Endothelial cell of umbilical vein (primary cell): Measurements from ENCODE around the gene BCAP31. TPM values are rescaled to one million over a fixed set of nuclear protein-coding genes. Genes with fewer than 3 reads are reported as not detected.

Source experiments
- BruUV-seq: library from RNA; stranded (reverse); fragments of 400-500 nt; replicated peaks from 2 replicates; lab custom pipeline; 2021; lab: Mats Ljungman, UMichigan
- CTCF ChIA-PET: fragments of 300-600, 350-600 bp; sonication (Branson Sonifier 250); formaldehyde crosslinking; loops from one replicate; lab custom pipeline; 2021; ENCODE audit warnings: antibody characterized with exemption, inconsistent platforms; lab: Charles Lee
- POLR2A ChIA-PET: fragments of 300-600, 350-600 bp; sonication (Branson Sonifier 250); formaldehyde crosslinking; loops from one replicate; lab custom pipeline; 2021; ENCODE audit warnings: antibody characterized with exemption, inconsistent platforms; lab: Charles Lee
- DNase-seq: peaks from one replicate; pipeline ENCODE4 v3.0.0-alpha.2; 2011; ENCODE audit warnings: low read depth, low spot score
- FAIRE-seq: peaks from 2 replicates; lab custom pipeline; 2011; peaks lifted over from hg19 to GRCh38; lab: Jason Lieb, UNC
- H2AFZ ChIP-seq: 2 replicates; pipeline ENCODE4 v1.6.0; 2012; ENCODE audit warnings: low read depth, low read length, control low read depth, inconsistent platforms
- H3K27ac ChIP-seq: 2 replicates; pipeline ENCODE4 v1.5.1; 2011; ENCODE audit warnings: low read depth, mild to moderate bottlenecking, control low read depth, low read length, moderate library complexity; ENCODE audit not compliant: insufficient read depth
- H3K27me3 ChIP-seq, 2 experiments: 2 replicates each; pipeline versions ENCODE4 v1.6.0 to v1.6.1; 2011; ENCODE audit warnings: low read length in 2 of 2, mixed read lengths in 1 of 2; ENCODE audit not compliant: control insufficient read depth in 2 of 2, insufficient read depth in 2 of 2
- H3K36me3 ChIP-seq, 2 experiments: 2 replicates in 1 of 2; 3 replicates in 1 of 2; pipeline ENCODE4 v1.5.1; 2011; ENCODE audit warnings: low read length in 2 of 2, mild to moderate bottlenecking in 1 of 2, moderate library complexity in 1 of 2; ENCODE audit not compliant: control insufficient read depth in 2 of 2, insufficient read depth in 2 of 2; ENCODE audit errors: extremely low read depth in 1 of 2
- H3K4me1 ChIP-seq: 3 replicates; pipeline ENCODE4 v1.5.1; 2011; ENCODE audit warnings: mild to moderate bottlenecking, low read length; ENCODE audit not compliant: control insufficient read depth, insufficient read depth; ENCODE audit errors: extremely low read depth
- H3K4me2 ChIP-seq: 2 replicates; pipeline ENCODE4 v1.6.1; 2011; ENCODE audit warnings: low read length, control low read depth, mixed read lengths; ENCODE audit not compliant: insufficient read depth
- H3K4me3 ChIP-seq, 3 experiments: fragments of 200-600 bp in 1 of 3; sonication (generic), shearing (Covaris generic) in 1 of 3; replicated peaks in 1 of 3; 2 replicates each; pipeline ENCODE4 v1.5.1; 2011 to 2016; ENCODE audit warnings: control low read depth in 3 of 3, low read length in 3 of 3, mild to moderate bottlenecking in 2 of 3, inconsistent platforms in 1 of 3, low read depth in 1 of 3, moderate library complexity in 1 of 3; ENCODE audit not compliant: insufficient read depth in 1 of 3
- H3K79me2 ChIP-seq: 2 replicates; pipeline ENCODE4 v1.6.0; 2012; ENCODE audit warnings: low read length, inconsistent platforms; ENCODE audit not compliant: control insufficient read depth, insufficient read depth
- H3K9ac ChIP-seq: replicated peaks from 2 replicates; pipeline ENCODE3; 2011; ENCODE audit warnings: low read length, control low read depth; ENCODE audit not compliant: insufficient read depth; ENCODE audit errors: extremely low read depth
- H3K9me1 ChIP-seq: replicated peaks from 3 replicates; pipeline ENCODE4 v1.6.0; 2011; ENCODE audit warnings: mild to moderate bottlenecking, low read length; ENCODE audit not compliant: control insufficient read depth, insufficient read depth; ENCODE audit errors: extremely low read depth
- H3K9me3 ChIP-seq: replicated peaks from 2 replicates; pipeline ENCODE4 v1.5.1; 2012; ENCODE audit warnings: low read length, inconsistent platforms; ENCODE audit not compliant: control insufficient read depth, insufficient read depth
- H4K20me1 ChIP-seq: replicated peaks from 2 replicates; pipeline ENCODE3; 2011; ENCODE audit warnings: mild to moderate bottlenecking, low read length; ENCODE audit not compliant: control insufficient read depth, insufficient read depth; ENCODE audit errors: extremely low read depth
- EZH2 ChIP-seq: IDR thresholded peaks from 2 replicates; pipeline ENCODE4 v1.6.1; 2012; ENCODE audit warnings: borderline replicate concordance, low read depth, mild to moderate bottlenecking, moderate library complexity, low read length, inconsistent platforms; ENCODE audit not compliant: severe bottlenecking
- FOS ChIP-seq: IDR thresholded peaks from 2 replicates; pipeline ENCODE4 v1.6.1; 2011; ENCODE audit warnings: mild to moderate bottlenecking, low read length, moderate library complexity, borderline replicate concordance; ENCODE audit not compliant: insufficient read depth
- GATA2 ChIP-seq: IDR thresholded peaks from 2 replicates; pipeline ENCODE4 v1.7.0; 2011; ENCODE audit warnings: low read depth, mild to moderate bottlenecking, moderate library complexity, mixed read lengths, low read length; ENCODE audit not compliant: insufficient read length, insufficient read depth
- JUN ChIP-seq: IDR thresholded peaks from 2 replicates; pipeline ENCODE4 v1.6.1; 2011; ENCODE audit warnings: borderline replicate concordance, low read depth; ENCODE audit not compliant: insufficient read length, insufficient read depth
- MYC ChIP-seq: IDR thresholded peaks from one replicate; pipeline ENCODE4 v1.6.1; 2011; ENCODE audit warnings: mild to moderate bottlenecking, low read depth, low read length
- POLR2A ChIP-seq: IDR thresholded peaks from 2 replicates; pipeline ENCODE4 v1.6.1; 2012; ENCODE audit warnings: low read depth, mild to moderate bottlenecking, control low read depth, low read length
- POLR2AphosphoS5 ChIP-seq: IDR thresholded peaks from 2 replicates; pipeline ENCODE4 v1.6.1; 2012; ENCODE audit warnings: low read depth, mild to moderate bottlenecking, control low read depth, low read length, moderate library complexity; ENCODE audit not compliant: insufficient read depth
- dilution Hi-C: fragments of 300-500 bp; cut with MboI; formaldehyde crosslinking; loops from one replicate; pipeline ENCODE4 v1.15.0; 2019; ENCODE audit warnings: low sequenced_read_pairs; ENCODE audit not compliant: extremely low pct_ligation_motif_present
- intact Hi-C: fragments of 100-400 bp; cut with micrococcal nuclease; formaldehyde crosslinking; loops from one replicate; pipeline ENCODE4 v1.10.0; 2022
- polyA plus RNA-seq, 4 experiments: library from polyadenylated mRNA; depleted of rRNA in 3 of 4; stranded (reverse) in 3 of 4; unstranded in 1 of 4; fragments of >200 nt; gene quantifications; 2 replicates each; pipeline versions ENCODE4 v1.2.1 to v1.2.3, GENCODE V29; 2011 to 2012; ENCODE audit warnings: missing spikeins in 1 of 4
- total RNA-seq: library from RNA; stranded (reverse); gene quantifications from 2 replicates; pipeline ENCODE4 v1.2.3, GENCODE V29; 2021
- TF ChIP-seq, protein P1 (sequence below): IDR thresholded peaks from 2 replicates; pipeline ENCODE4 v1.6.1; 2011; ENCODE audit not compliant: insufficient read depth, insufficient read length
- TF ChIP-seq, protein P2 (sequence below), 2 donors: IDR thresholded peaks; 1 replicate in 1 of 2; 2 replicates in 1 of 2; pipeline ENCODE4 v1.5.1; 2011; ENCODE audit warnings: low read length in 2 of 2, mild to moderate bottlenecking in 2 of 2, moderate library complexity in 2 of 2, control low read depth in 1 of 2, inconsistent platforms in 1 of 2, low read depth in 1 of 2; ENCODE audit not compliant: insufficient read depth in 1 of 2; ENCODE audit errors: extremely low read depth in 1 of 2

Gene BCAP31
- total and polyA plus RNA-seq, 2 donors (not counting 3 experiments of a cell fraction or from before 2014, with no cell fraction given), result 169 to 203 TPM

DNA sequence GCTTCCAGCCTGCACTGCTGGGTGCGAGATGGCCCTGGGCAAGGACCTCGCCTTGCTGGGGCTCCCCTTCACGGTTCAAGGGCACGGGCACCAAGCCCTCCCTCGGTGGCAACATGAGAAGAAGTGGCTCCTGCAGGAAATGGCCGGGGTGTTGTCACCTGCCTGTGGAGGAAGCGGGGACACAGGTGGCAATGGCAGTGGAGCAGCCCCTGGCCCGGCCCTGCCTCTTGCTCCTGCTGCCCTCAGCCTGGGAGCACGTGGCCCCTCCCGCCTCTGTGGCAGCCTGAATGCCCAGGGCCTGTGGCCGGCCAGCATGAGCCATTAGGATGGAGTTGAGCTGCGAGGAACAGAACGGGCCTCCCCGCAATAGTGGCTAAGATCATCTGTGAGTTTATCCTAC, 17.3 kb upstream of the BCAP31 start:
- H3K27ac ChIP-seq, result no peak overlapping the region
- no peak overlapping the region for H3K9ac ChIP-seq
- no peaks in the 10 kb centered on the region for H3K27me3 ChIP-seq
- H3K36me3 ChIP-seq, result no peaks in the 10 kb centered on the region
- intact Hi-C loops, result no loop called here
- DNase-seq (no peak), FAIRE-seq (no peak)
- dilution Hi-C loops, result no loop called here
- H3K9me3 ChIP-seq, result no peaks in the 10 kb centered on the region
- BruUV-seq, result no TSS peak
- H3K4me3 ChIP-seq, result no peak overlapping the region
- no peak overlapping the region for H2AFZ ChIP-seq
- no peaks in the 10 kb centered on the region for H3K79me2 ChIP-seq
- TF ChIP-seq, protein P1, sequence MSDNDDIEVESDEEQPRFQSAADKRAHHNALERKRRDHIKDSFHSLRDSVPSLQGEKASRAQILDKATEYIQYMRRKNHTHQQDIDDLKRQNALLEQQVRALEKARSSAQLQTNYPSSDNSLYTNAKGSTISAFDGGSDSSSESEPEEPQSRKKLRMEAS, result no peak
- TF ChIP-seq, protein P2, sequence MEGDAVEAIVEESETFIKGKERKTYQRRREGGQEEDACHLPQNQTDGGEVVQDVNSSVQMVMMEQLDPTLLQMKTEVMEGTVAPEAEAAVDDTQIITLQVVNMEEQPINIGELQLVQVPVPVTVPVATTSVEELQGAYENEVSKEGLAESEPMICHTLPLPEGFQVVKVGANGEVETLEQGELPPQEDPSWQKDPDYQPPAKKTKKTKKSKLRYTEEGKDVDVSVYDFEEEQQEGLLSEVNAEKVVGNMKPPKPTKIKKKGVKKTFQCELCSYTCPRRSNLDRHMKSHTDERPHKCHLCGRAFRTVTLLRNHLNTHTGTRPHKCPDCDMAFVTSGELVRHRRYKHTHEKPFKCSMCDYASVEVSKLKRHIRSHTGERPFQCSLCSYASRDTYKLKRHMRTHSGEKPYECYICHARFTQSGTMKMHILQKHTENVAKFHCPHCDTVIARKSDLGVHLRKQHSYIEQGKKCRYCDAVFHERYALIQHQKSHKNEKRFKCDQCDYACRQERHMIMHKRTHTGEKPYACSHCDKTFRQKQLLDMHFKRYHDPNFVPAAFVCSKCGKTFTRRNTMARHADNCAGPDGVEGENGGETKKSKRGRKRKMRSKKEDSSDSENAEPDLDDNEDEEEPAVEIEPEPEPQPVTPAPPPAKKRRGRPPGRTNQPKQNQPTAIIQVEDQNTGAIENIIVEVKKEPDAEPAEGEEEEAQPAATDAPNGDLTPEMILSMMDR (IDR thresholded peaks at IDR 0.05; ENCODE audit: extremely low read depth in 1 of 2, insufficient read depth in 1 of 2, low read depth in 1 of 2, low read length in 2 of 2), result no peak
- TF ChIP-seq JUN (no peak), EZH2 (no peak), POLR2A (no peak), GATA2 (no peak), MYC (no peak), POLR2AphosphoS5 (no peak), FOS (no peak)
- no peaks in the 10 kb centered on the region for H4K20me1 ChIP-seq
- no peak overlapping the region for H3K4me2 ChIP-seq
- no peaks in the 10 kb centered on the region for H3K4me1 ChIP-seq
- ChIA-PET CTCF (no interaction called here), POLR2A (no interaction called here)
- no peaks in the 10 kb centered on the region for H3K9me1 ChIP-seq
